SJCRH30 (cell line): Measurements from ENCODE around the gene MEIS3. TPM values are rescaled to one million over a fixed set of nuclear protein-coding genes. Genes with fewer than 3 reads are reported as not detected.
A peak's percentile ranks its signal among the peaks of the same experiment; 100 is the strongest.

Experiments used
- DNase-seq, 2 experiments: peaks; one replicate each; pipeline ENCODE4 v3.0.0-alpha.2; 2015 to 2020
- H3K27ac ChIP-seq: fragments of 250-450 bp; sonication (Bioruptor Pico); 2 replicates; pipeline ENCODE4 v1.5.1; 2020; ENCODE audit warnings: mild to moderate bottlenecking, moderate library complexity
- H3K27me3 ChIP-seq: fragments of 250-450 bp; sonication (Bioruptor Pico); 2 replicates; pipeline ENCODE4 v1.5.1; 2020; ENCODE audit warnings: mild to moderate bottlenecking, moderate library complexity
- H3K36me3 ChIP-seq: fragments of 250-450 bp; sonication (Bioruptor Pico); 2 replicates; pipeline ENCODE4 v1.5.1; 2020; ENCODE audit warnings: mild to moderate bottlenecking, moderate library complexity
- H3K4me1 ChIP-seq: fragments of 250-450 bp; sonication (Bioruptor Pico); 2 replicates; pipeline ENCODE4 v1.5.1; 2020; ENCODE audit warnings: mild to moderate bottlenecking, moderate library complexity
- H3K4me3 ChIP-seq: fragments of 250-450 bp; sonication (Bioruptor Pico); 2 replicates; pipeline ENCODE4 v1.5.1; 2020; ENCODE audit warnings: mild to moderate bottlenecking, moderate library complexity
- H3K9me3 ChIP-seq: fragments of 250-450 bp; sonication (Bioruptor Pico); replicated peaks from 2 replicates; pipeline ENCODE4 v1.5.1; 2020; ENCODE audit warnings: mild to moderate bottlenecking, moderate library complexity
- total RNA-seq: library from RNA; depleted of rRNA; stranded (reverse); fragments of >200 nt; shearing (Covaris generic); gene quantifications from 2 replicates; pipeline ENCODE4 v1.2.3, GENCODE V29; 2014

MEIS3 gene
- total RNA-seq, 1 experiment from 2014 or later = 15.9 TPM

- H3K27me3 ChIP-seq = no peaks in the 10 kb centered on the region
- DNase-seq = peak; percentile 99
Observed at GRCh38 chr19:47428177-47428894, 9.0 kb upstream of the MEIS3 start.

GRCh38 chr19:47427241-47428176, 8.2 kb upstream of the MEIS3 start:
- H3K36me3 ChIP-seq = no peaks in the 10 kb centered on the region
- H3K27me3 ChIP-seq = peaks cover 7% of the 10 kb centered on the region
- no peaks in the 10 kb centered on the region for H3K9me3 ChIP-seq
- no peak overlapping the region for H3K27ac ChIP-seq
- H3K4me3 ChIP-seq = peak overlapping the region; percentile 5; the same call in 1 of the 2 replicates
- peak; percentile 73 to 88 for DNase-seq
- peaks cover 5% of the 10 kb centered on the region for H3K4me1 ChIP-seq

More at GRCh38 chr19:47428177-47428894, 9.0 kb upstream of the MEIS3 start:
- H3K4me3 ChIP-seq = peak overlapping the region; percentile 24
- H3K36me3 ChIP-seq = no peaks in the 10 kb centered on the region
- H3K27ac ChIP-seq = no peak overlapping the region
- no peaks in the 10 kb centered on the region for H3K9me3 ChIP-seq
- H3K4me1 ChIP-seq = peaks cover 5% of the 10 kb centered on the region

- Histone ChIP-seq H3K27me3 (peaks cover 24% of the 10 kb centered on the region), H3K4me1 (peaks cover 26% of the 10 kb centered on the region), H3K4me3 (no peak overlapping the region), H3K36me3 (no peaks in the 10 kb centered on the region), H3K27ac (no peak overlapping the region), H3K9me3 (no peaks in the 10 kb centered on the region)
- DNase-seq = no peak
Observed at GRCh38 chr19:47423203-47423882, 4.0 kb upstream of the MEIS3 start.

GRCh38 chr19:47422417-47423163, 3.3 kb upstream of the MEIS3 start:
- no peak for DNase-seq
- Histone ChIP-seq H3K4me1 (peaks cover 23% of the 10 kb centered on the region), H3K36me3 (no peaks in the 10 kb centered on the region), H3K27ac (no peak overlapping the region; the same call in 1 of the 2 replicates), H3K27me3 (peaks cover 24% of the 10 kb centered on the region), H3K9me3 (no peaks in the 10 kb centered on the region), H3K4me3 (peak overlapping the region; percentile 38)

GRCh38 chr19:47421844-47422395, 2.6 kb upstream of the MEIS3 start:
- peaks cover 24% of the 10 kb centered on the region for H3K27me3 ChIP-seq
- peak overlapping the region; percentile 38 for H3K4me3 ChIP-seq
- H3K4me1 ChIP-seq = peaks cover 23% of the 10 kb centered on the region; the same call in 1 of the 2 replicates
- no peak overlapping the region; the same call in 1 of the 2 replicates for H3K27ac ChIP-seq
- no peaks in the 10 kb centered on the region for H3K36me3 ChIP-seq
- no peaks in the 10 kb centered on the region for H3K9me3 ChIP-seq
- DNase-seq = peak; percentile 57 to 61

GRCh38 chr19:47421244-47421786, 2.0 kb upstream of the MEIS3 start:
- H3K36me3 ChIP-seq = no peaks in the 10 kb centered on the region
- no peak for DNase-seq
- peaks cover 24% of the 10 kb centered on the region for H3K27me3 ChIP-seq
- no peak overlapping the region; the same call in 1 of the 2 replicates for H3K4me3 ChIP-seq
- peaks cover 23% of the 10 kb centered on the region; the same call in 1 of the 2 replicates for H3K4me1 ChIP-seq
- H3K9me3 ChIP-seq = no peaks in the 10 kb centered on the region
- no peak overlapping the region for H3K27ac ChIP-seq

GRCh38 chr19:47419789-47420188, 462 bp upstream of the MEIS3 start:
- Histone ChIP-seq H3K27ac (no peak overlapping the region), H3K4me1 (peaks cover 23% of the 10 kb centered on the region; the same call in 1 of the 2 replicates), H3K36me3 (no peaks in the 10 kb centered on the region), H3K9me3 (no peaks in the 10 kb centered on the region), H3K4me3 (no peak overlapping the region), H3K27me3 (peaks cover 24% of the 10 kb centered on the region)
- no peak for DNase-seq

GRCh38 chr19:47418692-47419029, 666 bp downstream of the MEIS3 start:
- Histone ChIP-seq H3K27me3 (peaks cover 24% of the 10 kb centered on the region), H3K27ac (no peak overlapping the region)
- peak; percentile 29 to 37 for DNase-seq

GRCh38 chr19:47417746-47418691, 1.3 kb downstream of the MEIS3 start:
- H3K36me3 ChIP-seq = no peaks in the 10 kb centered on the region
- no peaks in the 10 kb centered on the region for H3K9me3 ChIP-seq
- no peak overlapping the region for H3K27ac ChIP-seq
- H3K27me3 ChIP-seq = peaks cover 22% of the 10 kb centered on the region
- peak overlapping the region; percentile 64 for H3K4me3 ChIP-seq
- DNase-seq = no peak
- peaks cover 23% of the 10 kb centered on the region; the same call in 1 of the 2 replicates for H3K4me1 ChIP-seq

More at GRCh38 chr19:47418692-47419029, 666 bp downstream of the MEIS3 start:
- peaks cover 23% of the 10 kb centered on the region; the same call in 1 of the 2 replicates for H3K4me1 ChIP-seq
- H3K4me3 ChIP-seq = peak overlapping the region; percentile 64
- no peaks in the 10 kb centered on the region for H3K9me3 ChIP-seq
- H3K36me3 ChIP-seq = no peaks in the 10 kb centered on the region

GRCh38 chr19:47417107-47417745, 2.1 kb downstream of the MEIS3 start:
- Histone ChIP-seq H3K27me3 (peaks cover 14% of the 10 kb centered on the region), H3K36me3 (no peaks in the 10 kb centered on the region), H3K9me3 (no peaks in the 10 kb centered on the region), H3K4me3 (no peak overlapping the region), H3K27ac (no peak overlapping the region), H3K4me1 (peaks cover 20% of the 10 kb centered on the region; the same call in 1 of the 2 replicates)
- DNase-seq = no peak

GRCh38 chr19:47416643-47416985, 2.7 kb downstream of the MEIS3 start:
- DNase-seq = no peak
- Histone ChIP-seq H3K4me3 (no peak overlapping the region), H3K27me3 (0 out of 2 replicates have a peak, but pooled peaks cover 13% of the 10 kb centered on the region), H3K9me3 (no peaks in the 10 kb centered on the region), H3K36me3 (no peaks in the 10 kb centered on the region), H3K4me1 (peaks cover 16% of the 10 kb centered on the region; the same call in 1 of the 2 replicates), H3K27ac (no peak overlapping the region)

- no peak for DNase-seq
- Histone ChIP-seq H3K4me1 (peaks cover 12% of the 10 kb centered on the region; the same call in 1 of the 2 replicates), H3K4me3 (no peak overlapping the region), H3K9me3 (no peaks in the 10 kb centered on the region), H3K36me3 (no peaks in the 10 kb centered on the region), H3K27ac (no peak overlapping the region), H3K27me3 (0 out of 2 replicates have a peak, but pooled peaks cover 10% of the 10 kb centered on the region)
Observed at GRCh38 chr19:47415953-47416642, 3.2 kb downstream of the MEIS3 start.
